OCI-LY7 (cell line): ENCODE results near the gene WNT7B. TPM values are rescaled to one million over a fixed set of nuclear protein-coding genes. Genes with fewer than 3 reads are reported as not detected.

Experiments used
- BruUV-seq: library from RNA; stranded (reverse); fragments of 400-500 nt; replicated peaks from 2 replicates; lab custom pipeline; 2021; lab: Mats Ljungman, UMichigan
- CTCF ChIA-PET: fragments of 300-600 bp; sonication (Branson Sonifier 250); formaldehyde crosslinking; loops from one replicate; lab custom pipeline; 2022; ENCODE audit warnings: antibody characterized with exemption; ENCODE audit not compliant: unreplicated experiment; lab: Charles Lee
- POLR2A ChIA-PET: fragments of 300-600 bp; sonication (Branson Sonifier 250); formaldehyde crosslinking; loops from one replicate; lab custom pipeline; 2022; ENCODE audit warnings: antibody characterized with exemption; lab: Charles Lee
- DNase-seq: peaks from one replicate; pipeline ENCODE4 v3.0.0-alpha.2; 2015; ENCODE audit warnings: low spot score
- H2AFZ ChIP-seq: fragments of 200-600 bp; sonication (generic), shearing (Covaris generic); 2 replicates; pipeline ENCODE4 v1.6.1; 2014; ENCODE audit warnings: mild to moderate bottlenecking, antibody characterized with exemption, low read length, moderate library complexity
- H3K27ac ChIP-seq: fragments of 200-600 bp; sonication (generic); 2 replicates; pipeline ENCODE4 v1.5.1; 2014; ENCODE audit warnings: mixed run types, low read depth, mild to moderate bottlenecking, moderate library complexity, low read length, inconsistent platforms; ENCODE audit not compliant: poor library complexity, severe bottlenecking
- H3K36me3 ChIP-seq: fragments of 200-600 bp; sonication (generic); 2 replicates; pipeline ENCODE4 v1.6.1; 2014; ENCODE audit warnings: mild to moderate bottlenecking, antibody characterized with exemption, low read length, moderate library complexity, mixed read lengths; ENCODE audit not compliant: insufficient read depth
- H3K4me1 ChIP-seq: fragments of 200-600 bp; sonication (generic); 2 replicates; pipeline ENCODE4 v1.5.1; 2014; ENCODE audit warnings: mild to moderate bottlenecking, low read length; ENCODE audit not compliant: insufficient read depth, poor library complexity, severe bottlenecking
- H3K4me2 ChIP-seq: fragments of 200-600 bp; sonication (generic); 2 replicates; pipeline ENCODE4 v1.6.1; 2014; ENCODE audit warnings: mild to moderate bottlenecking, low read length
- H3K4me3 ChIP-seq: fragments of 200-600 bp; sonication (generic); 2 replicates; pipeline ENCODE4 v1.5.1; 2014; ENCODE audit warnings: mild to moderate bottlenecking, low read depth, low read length; ENCODE audit not compliant: poor library complexity, severe bottlenecking
- H3K79me2 ChIP-seq: fragments of 200-600 bp; sonication (generic); 2 replicates; pipeline ENCODE4 v1.6.1; 2016; ENCODE audit warnings: low read depth, mild to moderate bottlenecking, low read length, moderate library complexity, mixed read lengths; ENCODE audit not compliant: insufficient read depth
- H3K9me2 ChIP-seq: fragments of 200-600 bp; sonication (generic); 2 replicates; pipeline ENCODE4 v1.6.1; 2016; ENCODE audit warnings: mild to moderate bottlenecking, low read length, mixed read lengths; ENCODE audit not compliant: insufficient read depth
- H3K9me3 ChIP-seq: fragments of 200-600 bp; sonication (generic); 2 replicates; pipeline ENCODE4 v1.6.1; 2014; ENCODE audit warnings: mild to moderate bottlenecking, mixed run types, low read length, mixed read lengths
- H4K20me1 ChIP-seq: fragments of 200-600 bp; sonication (generic); 2 replicates; pipeline ENCODE4 v1.6.1; 2014; ENCODE audit warnings: mild to moderate bottlenecking, antibody characterized with exemption, low read length, moderate library complexity, mixed read lengths; ENCODE audit not compliant: insufficient read depth
- EZH2phosphoT487 ChIP-seq: fragments of 200-600 bp; sonication (generic); IDR thresholded peaks from 2 replicates; pipeline ENCODE4 v1.6.1; 2018; ENCODE audit warnings: low read depth, borderline replicate concordance, mild to moderate bottlenecking, mixed run types, antibody characterized with exemption, low read length, moderate library complexity, mixed read lengths
- intact Hi-C: fragments of 100-400 bp; cut with micrococcal nuclease; formaldehyde crosslinking; loops from one replicate; pipeline ENCODE4 v1.10.0; 2022; ENCODE audit not compliant: unreplicated experiment
- total RNA-seq, 2 experiments: library from RNA; depleted of rRNA in 1 of 2; stranded (reverse); fragments of >200 nt in 1 of 2; shearing (Covaris generic) in 1 of 2; gene quantifications; 2 replicates each; pipeline ENCODE4 v1.2.3, GENCODE V29; 2014 to 2022
- TF ChIP-seq, protein P1 (sequence below): fragments of 200-600 bp; sonication (generic); conservative IDR thresholded peaks from 2 replicates; pipeline ENCODE4 v1.5.1; 2014; ENCODE audit warnings: mild to moderate bottlenecking, antibody characterized with exemption, low read length, moderate library complexity, mixed read lengths

The WNT7B gene
- total RNA-seq, 2 experiments from 2014 or later = not detected

DNA sequence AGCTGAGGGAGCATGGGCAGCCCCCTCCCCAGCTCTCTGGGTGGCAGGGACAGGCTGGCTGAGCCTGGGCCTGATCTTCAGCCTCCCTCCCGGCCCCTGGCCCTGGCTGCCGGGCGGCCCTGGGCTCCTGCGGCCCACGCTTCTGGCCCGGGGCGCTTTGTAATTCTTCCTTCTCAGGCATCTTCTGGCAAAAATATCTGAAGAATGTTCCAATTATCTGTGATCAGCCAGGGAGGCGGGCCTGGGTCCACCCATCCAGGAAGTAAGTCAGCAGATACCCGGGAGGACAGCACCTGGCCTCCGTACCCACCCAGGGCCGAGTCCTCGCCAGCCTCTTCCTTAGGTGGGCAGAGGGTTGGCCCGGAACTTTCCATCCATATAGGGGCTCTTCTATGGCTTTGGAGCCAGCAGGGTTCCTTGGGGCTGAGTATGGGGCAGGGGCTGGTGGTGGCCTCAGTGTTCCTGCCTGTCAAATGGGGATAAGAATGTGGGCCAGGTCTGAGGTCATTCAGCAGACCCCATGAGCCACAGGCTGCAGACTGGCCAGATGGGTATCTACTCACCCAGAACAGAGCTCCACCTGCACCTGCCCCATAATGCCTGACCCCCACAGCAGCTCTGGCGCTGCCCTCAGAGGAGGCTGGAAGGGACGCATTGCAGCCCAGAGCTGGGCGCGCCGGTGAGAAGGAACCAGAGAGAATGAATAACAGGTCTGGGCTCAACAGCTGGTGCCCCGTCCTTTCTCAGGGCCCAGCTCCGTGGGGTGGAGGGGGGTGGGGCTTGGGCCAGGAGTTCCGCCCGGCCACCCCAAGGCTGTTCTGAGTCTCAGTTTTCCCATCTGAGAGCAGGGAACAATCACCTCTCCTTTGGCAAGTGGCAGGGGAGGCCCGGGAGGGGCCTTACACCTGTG is 16.2 kb downstream of the WNT7B start:
- Histone ChIP-seq H3K79me2 (no peaks in the 10 kb centered on the region), H2AFZ (no peak overlapping the region), H3K4me2 (no peak overlapping the region), H3K36me3 (no peaks in the 10 kb centered on the region), H3K4me1 (no peaks in the 10 kb centered on the region), H4K20me1 (no peaks in the 10 kb centered on the region), H3K9me2 (no peaks in the 10 kb centered on the region), H3K4me3 (no peak overlapping the region), H3K27ac (no peak overlapping the region), H3K9me3 (no peaks in the 10 kb centered on the region)
- POLR2A ChIA-PET = no interaction called here
- DNase-seq = no peak
- intact Hi-C loops = no loop called here
- CTCF ChIA-PET = no interaction called here
- TF ChIP-seq EZH2phosphoT487 = no peak
- TF ChIP-seq, protein P1, sequence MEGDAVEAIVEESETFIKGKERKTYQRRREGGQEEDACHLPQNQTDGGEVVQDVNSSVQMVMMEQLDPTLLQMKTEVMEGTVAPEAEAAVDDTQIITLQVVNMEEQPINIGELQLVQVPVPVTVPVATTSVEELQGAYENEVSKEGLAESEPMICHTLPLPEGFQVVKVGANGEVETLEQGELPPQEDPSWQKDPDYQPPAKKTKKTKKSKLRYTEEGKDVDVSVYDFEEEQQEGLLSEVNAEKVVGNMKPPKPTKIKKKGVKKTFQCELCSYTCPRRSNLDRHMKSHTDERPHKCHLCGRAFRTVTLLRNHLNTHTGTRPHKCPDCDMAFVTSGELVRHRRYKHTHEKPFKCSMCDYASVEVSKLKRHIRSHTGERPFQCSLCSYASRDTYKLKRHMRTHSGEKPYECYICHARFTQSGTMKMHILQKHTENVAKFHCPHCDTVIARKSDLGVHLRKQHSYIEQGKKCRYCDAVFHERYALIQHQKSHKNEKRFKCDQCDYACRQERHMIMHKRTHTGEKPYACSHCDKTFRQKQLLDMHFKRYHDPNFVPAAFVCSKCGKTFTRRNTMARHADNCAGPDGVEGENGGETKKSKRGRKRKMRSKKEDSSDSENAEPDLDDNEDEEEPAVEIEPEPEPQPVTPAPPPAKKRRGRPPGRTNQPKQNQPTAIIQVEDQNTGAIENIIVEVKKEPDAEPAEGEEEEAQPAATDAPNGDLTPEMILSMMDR = no peak
- BruUV-seq = no TSS peak

DNA sequence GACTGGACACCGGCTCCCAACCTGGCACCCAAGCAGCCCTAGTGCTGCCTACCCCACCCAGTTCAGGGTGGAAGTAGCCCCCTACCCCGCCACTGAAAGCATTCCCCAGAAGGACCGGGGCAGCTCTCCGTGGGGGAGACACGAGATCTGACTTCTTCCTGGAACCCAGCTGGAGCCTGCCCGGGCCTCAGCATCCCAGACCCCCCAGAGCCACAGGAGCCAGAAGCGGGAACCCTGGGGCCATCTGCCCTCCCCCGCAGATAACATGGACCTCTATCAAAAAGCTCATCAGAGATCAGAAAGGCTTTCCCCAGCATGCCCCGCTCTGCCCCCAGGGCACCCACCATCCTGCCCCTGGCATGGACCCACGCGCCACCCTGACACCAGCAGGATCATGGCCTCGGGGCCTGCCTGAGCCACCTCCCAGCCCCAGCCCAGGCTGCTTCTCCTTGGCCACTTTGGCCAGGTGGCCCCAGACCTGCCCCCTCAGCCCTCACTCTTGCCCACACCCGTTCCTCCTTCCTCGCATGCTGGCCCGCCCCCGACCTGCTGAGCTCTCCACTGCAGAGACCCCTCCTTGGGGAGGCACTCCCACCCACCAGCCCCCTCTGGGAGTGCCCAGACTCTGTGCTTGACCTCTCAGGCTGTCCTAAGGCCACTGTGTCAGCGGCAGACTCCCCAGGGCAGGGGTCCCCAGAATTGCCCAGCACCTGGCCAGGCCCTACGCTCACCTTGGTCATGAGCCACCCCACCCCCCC is 17.1 kb downstream of the WNT7B start:
- Histone ChIP-seq H4K20me1 (no peaks in the 10 kb centered on the region), H2AFZ (no peak overlapping the region), H3K79me2 (no peaks in the 10 kb centered on the region), H3K36me3 (no peaks in the 10 kb centered on the region), H3K4me1 (no peaks in the 10 kb centered on the region), H3K9me2 (no peaks in the 10 kb centered on the region), H3K27ac (no peak overlapping the region), H3K4me2 (no peak overlapping the region), H3K4me3 (no peak overlapping the region), H3K9me3 (no peaks in the 10 kb centered on the region)
- intact Hi-C loops = no loop called here
- DNase-seq = no peak
- TF ChIP-seq EZH2phosphoT487 = no peak
- TF ChIP-seq, protein P1 = no peak
- ChIA-PET POLR2A (no interaction called here), CTCF (no interaction called here)
- BruUV-seq = no TSS peak
